Glutamatergic neuron (in vitro differentiated cells): Measurements from ENCODE around the gene AAMDC. TPM values are rescaled to one million over a fixed set of nuclear protein-coding genes. Genes with fewer than 3 reads are reported as not detected.
"Not testable (repeated sequence)": the region's sequence is repeated elsewhere in the genome, so short reads cannot be mapped to it uniquely, and the experiment has no call there.

Experiments used
- DNase-seq: peaks from one replicate; pipeline ENCODE4 v3.0.0; 2022
- H3K27ac Mint-ChIP-seq: one replicate; pipeline ENCODE4 v1.8.0; 2020; ENCODE audit warnings: mild to moderate bottlenecking, mixed read lengths, inconsistent platforms; ENCODE audit not compliant: unreplicated experiment
- H3K27me3 Mint-ChIP-seq: one replicate; pipeline ENCODE4 v1.8.0; 2020; ENCODE audit warnings: mild to moderate bottlenecking, moderate library complexity, mixed read lengths, inconsistent platforms; ENCODE audit not compliant: unreplicated experiment
- H3K36me3 Mint-ChIP-seq: one replicate; pipeline ENCODE4 v1.8.0; 2020; ENCODE audit warnings: mild to moderate bottlenecking, mixed read lengths, inconsistent platforms; ENCODE audit not compliant: unreplicated experiment
- H3K4me1 Mint-ChIP-seq: one replicate; pipeline ENCODE4 v1.8.0; 2020; ENCODE audit warnings: mild to moderate bottlenecking, low read depth, mixed read lengths, inconsistent platforms; ENCODE audit not compliant: unreplicated experiment
- H3K4me3 Mint-ChIP-seq: one replicate; pipeline ENCODE4 v1.8.0; 2020; ENCODE audit warnings: mild to moderate bottlenecking, mixed read lengths, inconsistent platforms; ENCODE audit not compliant: unreplicated experiment
- H3K9me3 Mint-ChIP-seq: one replicate; pipeline ENCODE4 v1.8.0; 2020; ENCODE audit warnings: mild to moderate bottlenecking, moderate library complexity, mixed read lengths, inconsistent platforms; ENCODE audit not compliant: unreplicated experiment
- CTCF ChIP-seq: fragments of 200-600 bp; sonication (generic); IDR thresholded peaks from one replicate; pipeline ENCODE4 v1.5.0; 2021; ENCODE audit not compliant: partially characterized antibody, unreplicated experiment
- total RNA-seq: library from RNA; stranded (reverse); fragmentation: NEBNext Ultra II Directional; extraction: Animal tissue kit (Norgen Biotek cat#: 25700); gene quantifications from one replicate; pipeline ENCODE4 v1.2.1, GENCODE V29; 2021; ENCODE audit not compliant: unreplicated experiment

Gene AAMDC
- total RNA-seq, 1 donor from 2014 or later, result 11.4 TPM

GRCh38 chr11:77854838-77855237 is 33.9 kb downstream of the AAMDC start:
- H3K9me3 Mint-ChIP-seq, result peaks cover 11% of the 10 kb centered on the region
- no peaks in the 10 kb centered on the region for H3K4me1 Mint-ChIP-seq
- peaks cover 2% of the 10 kb centered on the region for H3K27me3 Mint-ChIP-seq
- H3K27ac Mint-ChIP-seq, result no peak overlapping the region
- no peak for DNase-seq
- H3K4me3 Mint-ChIP-seq, result no peak overlapping the region
- no peak for TF ChIP-seq CTCF
- peaks cover 30% of the 10 kb centered on the region for H3K36me3 Mint-ChIP-seq

- not testable (repeated sequence) for H3K27ac Mint-ChIP-seq, H3K4me3 Mint-ChIP-seq, H3K27me3 Mint-ChIP-seq, DNase-seq, H3K4me1 Mint-ChIP-seq
- H3K9me3 Mint-ChIP-seq, result peaks cover 11% of the 10 kb centered on the region
- H3K36me3 Mint-ChIP-seq, result peaks cover 24% of the 10 kb centered on the region
These were observed 37.0 kb downstream of the AAMDC start for GRCh38 chr11:77857906-77858457.

GRCh38 chr11:77861444-77861843 is 40.5 kb downstream of the AAMDC start:
- not testable (repeated sequence) for DNase-seq, H3K4me1 Mint-ChIP-seq, H3K27me3 Mint-ChIP-seq, H3K4me3 Mint-ChIP-seq, H3K27ac Mint-ChIP-seq, H3K9me3 Mint-ChIP-seq
- peaks cover 13% of the 10 kb centered on the region for H3K36me3 Mint-ChIP-seq

- no peak overlapping the region for H3K27ac Mint-ChIP-seq
- H3K4me3 Mint-ChIP-seq, result no peak overlapping the region
- H3K4me1 Mint-ChIP-seq, result peaks cover 6% of the 10 kb centered on the region
- no peak for TF ChIP-seq CTCF
- no peaks in the 10 kb centered on the region for H3K27me3 Mint-ChIP-seq
- no peak for DNase-seq
- H3K36me3 Mint-ChIP-seq, result no peaks in the 10 kb centered on the region
- H3K9me3 Mint-ChIP-seq, result no peaks in the 10 kb centered on the region
These were observed 44.9 kb downstream of the AAMDC start for GRCh38 chr11:77865805-77866204.

GRCh38 chr11:77866336-77866735 is 45.4 kb downstream of the AAMDC start:
- H3K27me3 Mint-ChIP-seq, result no peaks in the 10 kb centered on the region

More at GRCh38 chr11:77866336-77866735, 45.4 kb downstream of the AAMDC start:
- Mint-ChIP-seq H3K4me3 (no peak overlapping the region), H3K9me3 (no peaks in the 10 kb centered on the region), H3K36me3 (no peaks in the 10 kb centered on the region), H3K27ac (no peak overlapping the region), H3K4me1 (peaks cover 6% of the 10 kb centered on the region)
- TF ChIP-seq CTCF, result no peak
- DNase-seq, result no peak
